RWPE1 (cell line): ENCODE results near the gene PTPRD.

Experiments used
- CTCF ChIA-PET: fragments of 350-600 bp; sonication (Branson Sonifier 250); formaldehyde crosslinking; extraction: SDS; loops from one replicate; lab custom pipeline; 2021; lab: Yijun Ruan, JAX
- POLR2A ChIA-PET: fragments of 400-600 bp; formaldehyde crosslinking; extraction: SDS; loops from one replicate; lab custom pipeline; 2020; ENCODE audit warnings: antibody characterized with exemption; ENCODE audit not compliant: low non-redundant PET; lab: Yijun Ruan, JAX
- DNase-seq: peaks from one replicate; pipeline ENCODE4 v3.0.0; 2012; ENCODE audit warnings: low spot score
- H3K27ac ChIP-seq: fragments of 450-650 bp; 2 replicates; pipeline ENCODE4 v1.5.1; 2017
- TF ChIP-seq, protein P1 (sequence below): fragments of 450-650 bp; conservative IDR thresholded peaks from 2 replicates; pipeline ENCODE4 v1.5.1; 2017; ENCODE audit warnings: low read depth, mild to moderate bottlenecking

PTPRD gene

DNA sequence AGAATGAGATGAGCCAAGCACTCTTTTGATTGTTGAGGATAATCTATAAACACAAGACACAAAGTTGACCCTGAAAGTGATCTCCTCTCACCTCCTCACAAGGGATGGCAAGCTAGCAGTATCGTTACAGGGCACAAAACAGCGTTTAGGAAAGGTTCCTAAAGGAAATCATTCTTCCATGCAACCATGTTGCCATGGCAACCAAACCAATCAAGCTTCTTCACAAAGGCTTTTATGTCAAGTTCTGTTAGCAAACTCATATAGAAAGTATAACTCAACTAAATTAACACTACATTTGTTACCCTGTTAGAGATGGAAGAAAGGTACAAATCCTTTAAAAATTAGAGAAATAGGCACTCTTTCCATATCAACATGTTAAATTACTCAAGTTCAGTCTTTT is 1796.4 kb downstream of the PTPRD start:
- ChIA-PET CTCF (no interaction called here), POLR2A (no interaction called here)
- TF ChIP-seq, protein P1, sequence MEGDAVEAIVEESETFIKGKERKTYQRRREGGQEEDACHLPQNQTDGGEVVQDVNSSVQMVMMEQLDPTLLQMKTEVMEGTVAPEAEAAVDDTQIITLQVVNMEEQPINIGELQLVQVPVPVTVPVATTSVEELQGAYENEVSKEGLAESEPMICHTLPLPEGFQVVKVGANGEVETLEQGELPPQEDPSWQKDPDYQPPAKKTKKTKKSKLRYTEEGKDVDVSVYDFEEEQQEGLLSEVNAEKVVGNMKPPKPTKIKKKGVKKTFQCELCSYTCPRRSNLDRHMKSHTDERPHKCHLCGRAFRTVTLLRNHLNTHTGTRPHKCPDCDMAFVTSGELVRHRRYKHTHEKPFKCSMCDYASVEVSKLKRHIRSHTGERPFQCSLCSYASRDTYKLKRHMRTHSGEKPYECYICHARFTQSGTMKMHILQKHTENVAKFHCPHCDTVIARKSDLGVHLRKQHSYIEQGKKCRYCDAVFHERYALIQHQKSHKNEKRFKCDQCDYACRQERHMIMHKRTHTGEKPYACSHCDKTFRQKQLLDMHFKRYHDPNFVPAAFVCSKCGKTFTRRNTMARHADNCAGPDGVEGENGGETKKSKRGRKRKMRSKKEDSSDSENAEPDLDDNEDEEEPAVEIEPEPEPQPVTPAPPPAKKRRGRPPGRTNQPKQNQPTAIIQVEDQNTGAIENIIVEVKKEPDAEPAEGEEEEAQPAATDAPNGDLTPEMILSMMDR, result no peak
- DNase-seq, result no peak
- H3K27ac ChIP-seq, result no peak overlapping the region

DNA sequence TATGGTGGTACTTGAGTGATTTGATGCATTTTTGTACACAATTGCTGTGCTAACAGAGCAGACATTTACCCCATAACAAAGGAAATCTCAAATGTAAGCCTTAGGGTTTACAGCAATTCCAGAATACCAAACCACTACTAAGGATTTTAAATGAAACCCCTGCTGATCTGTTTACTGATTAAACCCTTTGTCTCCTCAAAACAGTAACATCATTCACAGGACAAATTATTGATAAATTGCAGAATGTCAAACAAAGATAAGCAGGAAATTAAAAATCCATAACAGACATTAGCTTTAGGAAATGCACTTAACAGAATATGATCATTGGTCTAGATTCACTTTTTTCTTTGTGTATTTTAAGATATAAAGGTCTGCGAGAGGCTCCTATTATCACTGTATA is 1796.9 kb downstream of the PTPRD start:
- POLR2A ChIA-PET, result no interaction called here
- TF ChIP-seq, protein P1, result no peak
- DNase-seq, result no peak
- no peak overlapping the region for H3K27ac ChIP-seq
- CTCF ChIA-PET, result no interaction called here

DNA sequence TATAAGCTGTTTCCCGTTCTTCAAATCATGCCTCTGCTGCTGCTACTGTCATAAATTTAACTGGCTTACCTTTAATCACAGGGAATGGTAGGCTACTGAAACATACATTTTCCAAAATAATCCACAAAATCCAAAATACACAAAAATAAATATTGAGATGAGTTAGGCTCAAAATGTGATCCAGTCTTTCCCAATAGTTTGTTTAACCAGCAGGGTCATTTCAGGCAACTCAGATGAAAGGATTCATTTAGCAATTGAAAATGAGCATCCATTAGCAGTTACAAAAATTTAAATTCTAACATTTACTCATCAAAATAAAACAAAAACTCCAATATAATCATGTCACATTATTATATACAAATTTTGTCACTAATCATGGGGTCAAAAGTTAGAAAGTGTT is 1797.6 kb downstream of the PTPRD start:
- ChIA-PET CTCF (no interaction called here), POLR2A (no interaction called here)
- DNase-seq, result no peak
- TF ChIP-seq, protein P1, result no peak
- H3K27ac ChIP-seq, result no peak overlapping the region

DNA sequence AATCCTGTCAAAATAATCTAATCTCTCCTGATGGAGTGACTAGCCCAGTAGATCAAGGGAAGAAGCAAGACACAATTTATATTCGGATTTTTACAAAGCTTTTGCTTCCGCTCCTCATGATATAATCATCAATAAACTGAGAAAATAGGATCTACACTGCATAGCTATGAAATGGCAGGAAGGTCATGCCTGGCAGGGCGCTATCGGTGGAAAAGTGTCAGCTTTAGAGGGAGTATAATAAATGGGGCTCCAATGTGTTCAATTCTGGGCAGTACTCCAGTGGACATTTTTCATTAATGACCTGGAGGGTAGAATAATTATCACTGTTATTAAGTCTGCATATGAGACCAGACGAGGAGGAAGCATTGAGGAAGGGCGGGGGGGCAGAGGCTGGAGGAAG is 1799.9 kb downstream of the PTPRD start:
- ChIA-PET POLR2A (no interaction called here), CTCF (no interaction called here)
- H3K27ac ChIP-seq, result no peak overlapping the region
- TF ChIP-seq, protein P1, result no peak
- DNase-seq, result no peak

DNA sequence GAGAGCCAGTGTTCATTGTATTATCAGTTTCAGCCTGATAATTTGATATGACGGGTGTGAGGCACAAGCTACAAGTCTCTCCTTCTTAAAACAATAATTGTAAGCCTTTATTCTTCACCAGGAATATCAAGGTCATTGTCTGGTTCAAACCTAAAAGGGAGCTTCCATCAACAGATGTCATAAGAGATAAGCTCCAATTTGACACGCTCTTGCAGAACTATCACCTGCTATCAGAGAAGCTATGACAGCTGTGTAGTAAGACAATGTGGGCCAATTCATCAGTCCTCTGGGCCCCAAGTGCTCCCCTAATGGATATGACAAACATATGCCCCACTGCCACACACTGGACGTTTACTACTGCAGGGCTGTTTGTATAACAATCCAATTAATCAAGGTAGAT is 1803.1 kb downstream of the PTPRD start:
- CTCF ChIA-PET, result no interaction called here
- POLR2A ChIA-PET, result no interaction called here

DNA sequence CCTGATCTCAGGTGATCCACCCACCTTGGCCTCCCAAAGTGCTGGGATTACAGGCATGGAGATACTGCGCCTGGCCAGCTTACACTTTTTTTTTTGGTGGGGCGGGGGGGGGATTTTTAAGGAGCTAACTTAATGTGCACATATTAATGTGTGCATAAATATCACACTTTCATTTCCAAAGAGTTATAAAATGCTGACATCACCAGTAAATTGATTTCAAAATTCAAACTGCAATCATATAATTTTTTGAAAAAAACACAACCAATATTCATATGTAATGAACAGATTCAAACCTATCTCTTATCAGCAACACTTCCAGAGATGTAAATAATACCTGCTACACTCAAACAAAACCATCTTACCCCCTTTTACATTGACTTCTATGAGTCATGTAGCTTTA is 1806.7 kb downstream of the PTPRD start:
- H3K27ac ChIP-seq, result no peak overlapping the region
- CTCF ChIA-PET, result interaction anchor here (0.6 to 0.7 kb wide), 2 partner anchors 15 to 43 kb away, joined by 4 read pairs; no protein-coding TSS in a partner anchor
- POLR2A ChIA-PET, result no interaction called here
- TF ChIP-seq, protein P1, result no peak
- no peak for DNase-seq

More for the DNA sequence above, 1803.1 kb downstream of the PTPRD start:
- DNase-seq, result no peak
- TF ChIP-seq, protein P1, result no peak
- H3K27ac ChIP-seq, result no peak overlapping the region

DNA sequence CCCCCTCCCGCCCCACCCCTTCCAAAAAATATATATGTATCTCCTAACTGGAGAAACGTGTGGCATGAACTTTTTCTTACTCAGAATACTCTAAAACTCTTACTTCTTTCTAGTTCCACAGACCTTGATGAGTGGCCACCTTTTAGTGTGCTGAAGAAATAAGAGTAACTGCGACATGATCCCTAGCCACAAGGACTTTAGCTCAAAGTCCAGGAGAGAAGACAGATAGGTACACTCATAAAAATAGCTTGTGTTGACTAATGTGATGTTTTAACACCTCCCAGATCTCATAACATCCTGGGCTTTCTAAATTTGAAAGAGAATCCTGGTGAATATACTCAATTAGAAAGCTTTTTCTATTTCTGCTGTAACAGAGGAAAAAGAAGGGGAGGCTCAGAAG is 1808.2 kb downstream of the PTPRD start:
- CTCF ChIA-PET, result no interaction called here
- TF ChIP-seq, protein P1, result no peak
- H3K27ac ChIP-seq, result no peak overlapping the region
- POLR2A ChIA-PET, result no interaction called here
- no peak for DNase-seq
